Upper lobe of right lung (tissue), 1 donor: Measurements from ENCODE around the gene DGUOK. TPM values are rescaled to one million over a fixed set of nuclear protein-coding genes. Genes with fewer than 3 reads are reported as not detected.
A peak's percentile ranks its signal among the peaks of the same experiment; 100 is the strongest.

Source experiments
- ATAC-seq: fragments of 200-7000 bp; cut with Tn5 transposase; one replicate; pipeline ENCODE4 v1.9.1; 2020; ENCODE audit warnings: mild to moderate bottlenecking, moderate library complexity
- DNase-seq: peaks from one replicate; pipeline ENCODE4 v3.0.0-alpha.2; 2020
- H3K27ac ChIP-seq: fragments of 200-600 bp; one replicate; pipeline ENCODE4 v1.8.0; 2022
- H3K27me3 ChIP-seq: fragments of 200-600 bp; one replicate; pipeline ENCODE4 v1.8.0; 2022; ENCODE audit warnings: mild to moderate bottlenecking
- H3K36me3 ChIP-seq: fragments of 200-600 bp; one replicate; pipeline ENCODE4 v1.8.0; 2022
- H3K4me1 ChIP-seq: fragments of 200-600 bp; one replicate; pipeline ENCODE4 v1.8.0; 2022
- H3K4me3 ChIP-seq: fragments of 200-600 bp; one replicate; pipeline ENCODE4 v1.8.0; 2022; ENCODE audit warnings: mild to moderate bottlenecking
- H3K9me3 ChIP-seq: fragments of 200-600 bp; one replicate; pipeline ENCODE4 v1.8.0; 2022
- CTCF ChIP-seq: fragments of 200-600 bp; IDR thresholded peaks from one replicate; pipeline ENCODE4 v1.8.0; 2022; ENCODE audit warnings: antibody characterized with exemption
- intact Hi-C: fragments of 100-400 bp; cut with DNase I; formaldehyde crosslinking; loops from one replicate; pipeline ENCODE4 v1.11.0; 2022
- total RNA-seq: library from RNA; stranded (reverse); fragmentation: NEBNext Ultra II Directional; extraction: Animal tissue kit (Norgen Biotek cat#: 25700); gene quantifications from one replicate; pipeline ENCODE4 v1.2.1, GENCODE V29; 2021
- donor health status: DM: no; HTN: yes; CAD: no; lungs with severe emphysema.

DGUOK gene
- total RNA-seq, 1 donor from 2014 or later, result 34.4 TPM

DNA sequence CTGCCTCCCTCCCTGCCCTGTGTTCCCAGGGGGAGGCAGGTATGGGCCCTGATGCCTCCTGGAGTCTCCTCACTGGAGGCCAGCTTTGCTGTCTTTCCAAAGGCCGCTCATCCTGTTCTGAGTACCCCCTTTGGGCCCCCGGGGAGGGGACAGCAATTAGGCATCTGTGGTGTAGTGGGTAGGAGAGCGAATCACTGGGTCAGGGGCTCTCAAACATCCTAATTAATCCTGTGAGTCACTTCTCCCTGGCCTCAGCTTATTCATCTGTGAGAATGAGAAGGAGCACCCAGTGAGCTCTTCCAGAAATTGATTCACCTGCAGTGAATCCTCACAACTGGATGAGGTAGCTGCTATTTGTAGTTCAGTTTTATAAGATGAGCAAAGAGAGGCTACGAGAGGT, 74.4 kb downstream of the DGUOK start:
- H3K27me3 ChIP-seq, result no peaks in the 10 kb centered on the region
- peaks cover 27% of the 10 kb centered on the region for H3K4me1 ChIP-seq
- H3K27ac ChIP-seq, result no peak overlapping the region
- no peaks in the 10 kb centered on the region for H3K36me3 ChIP-seq
- intact Hi-C loops, result no loop called here
- no peaks in the 10 kb centered on the region for H3K9me3 ChIP-seq
- H3K4me3 ChIP-seq, result no peak overlapping the region
- TF ChIP-seq CTCF, result no peak
- no peak for ATAC-seq
- peak; percentile 33 for DNase-seq

DNA sequence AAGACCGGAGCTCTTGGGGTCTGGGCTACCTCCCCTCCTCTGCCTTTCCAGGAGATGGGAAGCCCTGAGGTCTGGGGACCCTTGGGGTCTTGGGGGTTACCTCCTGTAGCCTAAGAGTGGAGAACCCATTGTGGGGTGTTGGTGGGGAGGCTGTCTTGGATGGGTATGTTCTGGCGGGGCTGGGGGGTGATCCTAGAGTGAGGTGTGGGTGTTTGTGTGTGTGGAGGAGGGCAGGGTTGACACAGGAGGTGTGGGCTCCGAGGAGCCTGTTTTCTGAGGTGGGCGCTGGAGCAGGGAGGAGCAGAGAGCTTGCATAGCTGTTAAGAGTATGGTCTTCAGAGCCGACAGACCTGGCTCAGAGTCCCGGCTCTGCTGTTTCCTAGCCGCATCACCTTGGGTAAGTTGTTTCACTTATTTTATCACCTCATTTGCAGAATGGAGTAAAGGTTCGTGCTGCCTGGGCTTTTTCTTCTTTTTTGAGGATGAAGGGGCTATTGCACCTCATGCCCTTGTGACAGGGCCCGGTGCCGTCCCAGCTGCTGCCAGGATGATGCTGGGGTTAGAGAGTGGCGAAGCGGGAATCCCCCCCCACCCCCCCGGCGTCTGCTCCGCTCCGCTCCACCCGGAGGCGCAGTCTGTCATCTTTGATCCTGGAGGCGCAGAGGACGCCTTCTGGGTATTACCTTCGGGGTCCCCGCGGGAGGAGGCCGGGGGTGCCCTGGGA, 75.3 kb downstream of the DGUOK start:
- no peaks in the 10 kb centered on the region for H3K9me3 ChIP-seq
- TF ChIP-seq CTCF, result peak; percentile 4
- H3K36me3 ChIP-seq, result no peaks in the 10 kb centered on the region
- intact Hi-C loops, result no loop called here
- H3K27me3 ChIP-seq, result no peaks in the 10 kb centered on the region
- H3K4me1 ChIP-seq, result peaks cover 34% of the 10 kb centered on the region
- H3K4me3 ChIP-seq, result peak overlapping the region; percentile 66
- peak; percentile 40 for DNase-seq
- no peak overlapping the region for H3K27ac ChIP-seq
- ATAC-seq, result no peak

- no peaks in the 10 kb centered on the region for H3K27me3 ChIP-seq
- H3K36me3 ChIP-seq, result no peaks in the 10 kb centered on the region
- DNase-seq (peak; percentile 92), ATAC-seq (peak; percentile 97)
- no peaks in the 10 kb centered on the region for H3K9me3 ChIP-seq
- intact Hi-C loops, result no loop called here
- H3K4me3 ChIP-seq, result peak overlapping the region; percentile 66
- peaks cover 41% of the 10 kb centered on the region for H3K4me1 ChIP-seq
- H3K27ac ChIP-seq, result peak overlapping the region; percentile 60
- no peak for TF ChIP-seq CTCF
Observed at GRCh38 chr2:74002505-74003421, 76.1 kb downstream of the DGUOK start.

DNA sequence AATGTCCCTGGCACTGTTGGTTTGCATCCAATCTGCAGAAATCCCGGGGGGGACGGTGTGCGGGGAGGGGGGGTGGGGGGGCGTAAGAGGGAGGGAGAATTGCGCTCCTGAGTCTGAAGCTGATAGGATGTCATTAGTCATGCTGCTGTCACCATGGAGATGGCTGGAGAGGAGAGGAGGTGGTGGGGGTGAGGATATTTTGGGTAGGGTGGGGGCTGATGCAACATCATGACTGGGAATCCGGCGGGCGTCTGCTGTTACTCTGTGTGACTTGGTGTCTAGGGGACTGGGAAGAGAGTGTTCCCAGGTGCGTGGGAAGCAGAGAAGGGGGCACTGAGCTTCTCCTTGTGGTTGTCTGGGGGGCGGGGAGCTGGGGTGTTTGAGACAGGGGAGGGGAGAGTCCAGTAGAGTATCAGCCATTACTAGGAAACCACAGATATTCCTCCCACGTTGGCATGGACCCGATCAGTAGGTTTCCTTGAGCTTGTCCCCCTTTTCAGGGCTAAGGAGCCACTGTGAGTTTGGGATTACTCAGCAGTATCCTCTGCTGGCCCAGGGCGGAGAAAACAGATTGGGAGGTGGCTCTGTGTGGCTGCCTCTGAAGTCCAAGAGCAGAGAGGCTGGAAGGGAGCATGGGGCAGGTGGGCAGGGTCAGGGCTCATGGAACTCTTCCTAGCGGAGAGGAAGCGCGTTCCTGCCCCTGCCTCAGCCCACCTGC, 77.0 kb downstream of the DGUOK start:
- DNase-seq, result peak; percentile 36
- intact Hi-C loops, result no loop called here
- peaks cover 41% of the 10 kb centered on the region for H3K4me1 ChIP-seq

More for the DNA sequence above, 77.0 kb downstream of the DGUOK start:
- no peak overlapping the region for H3K4me3 ChIP-seq
- no peak for TF ChIP-seq CTCF
- ATAC-seq, result no peak
- no peaks in the 10 kb centered on the region for H3K27me3 ChIP-seq
- no peak overlapping the region for H3K27ac ChIP-seq
- no peaks in the 10 kb centered on the region for H3K36me3 ChIP-seq
- H3K9me3 ChIP-seq, result no peaks in the 10 kb centered on the region
